ENCODE measurements around the gene SRCAP.
"Not testable (repeated sequence)": the region's sequence is repeated elsewhere in the genome, so short reads cannot be mapped to it uniquely, and the experiment has no call there.

SRCAP gene

DNA sequence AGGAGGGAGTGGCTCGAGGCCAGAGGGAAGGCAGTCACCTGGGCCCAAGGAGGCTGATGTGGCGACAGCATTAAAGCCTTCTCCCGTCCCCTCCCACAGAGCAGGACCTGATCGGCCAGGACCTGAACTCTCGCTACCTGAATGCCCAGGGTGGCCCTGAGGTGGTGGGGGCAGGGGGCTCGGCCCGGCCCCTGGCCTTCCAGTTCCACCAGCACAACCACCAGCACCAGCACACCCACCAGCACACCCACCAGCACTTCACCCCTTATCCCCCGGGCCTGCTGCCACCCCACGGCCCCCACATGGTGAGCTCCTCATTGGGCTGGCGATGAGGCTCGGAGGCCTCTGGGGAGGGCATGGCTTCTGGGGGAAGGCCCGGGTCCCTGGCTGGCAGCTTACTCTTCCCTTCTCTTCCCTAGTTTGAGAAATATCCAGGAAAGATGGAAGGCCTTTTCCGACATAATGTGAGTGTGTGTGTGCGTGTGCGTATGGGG, 34.3 kb upstream of the SRCAP start:
- no peak for DNase-seq

DNA sequence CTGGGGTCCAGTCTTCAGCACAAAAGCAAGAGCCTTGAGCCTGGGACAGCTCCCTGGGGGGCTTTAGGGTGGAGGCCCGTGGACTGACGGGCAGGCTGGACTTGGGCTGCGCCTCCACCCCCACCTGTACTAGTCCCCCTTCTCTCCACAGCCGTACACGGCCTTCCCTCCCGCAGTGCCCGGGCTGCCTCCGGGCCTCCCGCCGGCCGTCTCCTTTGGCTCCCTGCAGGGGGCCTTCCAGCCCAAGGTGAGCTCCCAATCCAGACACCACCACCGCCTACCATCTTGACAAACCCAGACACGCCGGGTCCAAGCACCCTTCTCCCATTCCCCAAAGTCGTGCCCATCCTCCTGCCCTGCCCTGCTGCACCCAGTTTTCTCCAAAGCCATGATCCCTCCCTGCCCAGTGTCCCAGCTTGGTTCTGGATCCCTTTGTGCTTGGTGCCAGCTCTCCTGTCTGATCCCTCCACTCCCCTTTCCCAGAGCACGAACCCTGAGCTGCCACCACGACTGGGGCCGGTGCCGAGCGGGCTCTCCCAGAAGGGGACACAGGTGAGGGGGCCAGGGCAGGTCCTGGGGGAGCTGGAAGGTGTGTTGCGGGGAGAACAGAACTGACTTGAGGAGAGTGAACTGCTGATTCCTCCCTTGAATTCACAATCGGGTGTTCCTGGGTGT, 33.7 kb upstream of the SRCAP start:
- no peak for DNase-seq

DNA sequence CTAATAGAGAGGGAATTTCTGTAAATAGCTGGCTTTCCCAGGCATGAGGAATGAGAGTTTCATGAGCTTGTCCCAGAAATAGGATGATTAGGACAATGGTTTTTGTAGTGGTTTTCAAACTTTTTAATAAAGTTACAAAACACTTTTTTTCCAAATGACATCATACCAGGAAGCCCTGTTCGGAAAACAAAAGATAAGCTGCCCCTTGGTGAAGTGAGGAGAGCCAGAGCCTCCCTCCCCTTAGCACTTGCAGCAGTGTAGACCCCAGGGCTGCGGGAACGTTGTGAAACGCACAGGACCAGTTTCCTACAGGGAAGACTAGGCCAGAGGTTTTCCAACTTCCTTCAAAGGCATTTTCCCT, 33.2 kb upstream of the SRCAP start:
- DNase-seq, result no peak

DNA sequence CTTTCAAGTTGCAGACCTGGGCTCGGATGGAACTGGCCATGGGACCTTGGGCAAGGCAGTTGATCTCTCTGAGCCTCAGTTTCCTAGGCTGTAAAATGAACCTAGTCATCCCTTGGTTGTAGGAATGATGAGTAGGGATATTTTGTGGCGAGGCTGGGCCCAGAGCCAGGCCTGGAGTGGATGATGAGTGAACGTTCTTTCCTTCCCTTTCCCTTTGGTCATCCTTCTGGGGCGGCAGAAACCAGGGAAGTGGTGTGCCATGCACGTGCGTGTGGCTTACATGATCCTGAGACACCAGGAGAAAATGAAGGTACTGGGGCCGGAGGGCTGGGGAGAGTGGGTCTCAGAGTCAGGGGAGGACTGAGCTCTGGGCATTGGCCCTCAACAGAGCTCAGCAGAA, 32.3 kb upstream of the SRCAP start:
- no peak for DNase-seq

DNA sequence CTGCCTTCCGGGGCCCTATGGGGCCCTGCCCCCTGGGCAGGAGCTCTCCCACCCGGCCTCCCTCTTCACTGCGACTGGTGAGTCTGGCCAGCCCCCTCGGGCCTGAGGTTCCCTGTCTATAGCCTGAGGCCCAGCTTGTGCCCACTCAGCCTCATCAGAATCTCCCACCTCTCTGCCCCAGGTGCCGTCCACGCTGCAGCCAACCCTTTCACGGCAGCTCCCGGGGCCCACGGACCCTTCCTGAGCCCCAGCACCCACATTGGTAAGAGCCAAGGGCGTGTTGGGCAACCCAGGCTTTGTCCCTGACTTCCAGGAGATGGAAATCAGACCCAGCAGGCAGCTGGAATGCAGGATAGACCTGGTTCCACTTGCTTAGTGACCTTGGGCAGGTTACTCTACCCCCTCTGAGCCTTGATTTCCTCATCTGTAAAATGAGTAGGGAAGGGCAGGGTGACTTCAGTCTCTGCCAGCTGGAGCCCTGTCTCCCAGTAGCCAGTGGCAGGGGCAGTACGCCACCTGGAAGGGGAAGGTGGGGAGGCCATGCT, 31.5 kb upstream of the SRCAP start:
- no peak for DNase-seq

DNA sequence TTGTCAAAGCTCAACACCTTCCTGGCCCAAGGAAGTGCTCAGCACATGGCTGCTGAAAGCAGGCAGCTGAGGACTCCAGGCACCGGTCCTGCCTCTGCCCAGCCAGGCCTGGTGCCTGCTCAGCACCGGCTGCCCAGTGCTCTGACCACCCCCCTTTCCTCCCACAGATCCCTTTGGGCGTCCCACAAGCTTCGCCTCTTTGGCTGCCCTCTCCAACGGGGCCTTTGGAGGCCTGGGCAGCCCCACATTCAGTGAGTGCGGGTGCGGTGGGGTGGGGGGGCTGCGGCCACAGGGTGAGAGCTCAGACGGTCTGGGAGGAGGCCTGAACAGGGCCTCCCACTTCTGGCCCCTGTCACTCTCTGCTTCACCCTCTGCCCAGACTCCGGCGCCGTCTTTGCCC, 30.6 kb upstream of the SRCAP start:
- no peak for DNase-seq

DNA sequence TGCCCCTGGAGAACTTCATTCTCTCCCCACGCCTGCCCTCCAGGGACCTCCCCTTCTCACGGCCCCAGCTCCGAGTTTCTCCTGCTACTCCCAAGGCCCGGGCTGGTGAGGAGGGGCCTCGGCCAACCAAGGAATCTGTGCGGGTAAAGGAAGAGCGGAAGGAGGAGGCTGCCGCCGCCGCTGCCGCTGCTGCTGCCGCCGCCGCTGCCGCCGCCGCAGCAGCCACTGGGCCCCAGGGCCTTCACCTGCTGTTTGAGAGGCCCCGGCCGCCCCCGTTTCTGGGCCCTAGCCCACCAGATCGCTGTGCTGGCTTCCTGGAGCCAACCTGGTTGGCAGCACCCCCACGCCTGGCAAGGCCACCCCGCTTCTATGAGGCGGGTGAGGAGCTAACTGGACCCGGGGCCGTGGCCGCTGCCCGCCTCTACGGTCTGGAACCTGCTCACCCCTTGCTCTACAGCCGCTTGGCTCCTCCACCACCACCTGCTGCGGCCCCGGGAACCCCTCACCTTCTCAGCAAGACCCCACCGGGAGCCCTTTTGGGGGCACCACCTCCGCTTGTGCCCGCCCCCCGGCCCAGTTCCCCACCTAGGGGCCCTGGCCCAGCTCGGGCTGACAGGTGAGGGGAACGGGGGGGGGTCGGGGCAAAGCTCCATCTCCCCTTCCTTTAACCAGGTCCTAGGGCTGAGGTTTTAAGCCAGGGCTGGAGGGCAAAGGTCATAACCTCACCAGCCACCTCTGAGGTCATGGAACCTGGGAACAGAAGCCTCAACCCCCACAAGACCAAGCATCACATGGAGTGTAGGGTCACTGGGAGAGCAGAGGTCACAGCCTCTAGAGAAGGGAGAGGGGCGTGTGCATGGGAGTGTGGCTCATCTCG, 29.7 kb upstream of the SRCAP start:
- DNase-seq, result no peak

DNA sequence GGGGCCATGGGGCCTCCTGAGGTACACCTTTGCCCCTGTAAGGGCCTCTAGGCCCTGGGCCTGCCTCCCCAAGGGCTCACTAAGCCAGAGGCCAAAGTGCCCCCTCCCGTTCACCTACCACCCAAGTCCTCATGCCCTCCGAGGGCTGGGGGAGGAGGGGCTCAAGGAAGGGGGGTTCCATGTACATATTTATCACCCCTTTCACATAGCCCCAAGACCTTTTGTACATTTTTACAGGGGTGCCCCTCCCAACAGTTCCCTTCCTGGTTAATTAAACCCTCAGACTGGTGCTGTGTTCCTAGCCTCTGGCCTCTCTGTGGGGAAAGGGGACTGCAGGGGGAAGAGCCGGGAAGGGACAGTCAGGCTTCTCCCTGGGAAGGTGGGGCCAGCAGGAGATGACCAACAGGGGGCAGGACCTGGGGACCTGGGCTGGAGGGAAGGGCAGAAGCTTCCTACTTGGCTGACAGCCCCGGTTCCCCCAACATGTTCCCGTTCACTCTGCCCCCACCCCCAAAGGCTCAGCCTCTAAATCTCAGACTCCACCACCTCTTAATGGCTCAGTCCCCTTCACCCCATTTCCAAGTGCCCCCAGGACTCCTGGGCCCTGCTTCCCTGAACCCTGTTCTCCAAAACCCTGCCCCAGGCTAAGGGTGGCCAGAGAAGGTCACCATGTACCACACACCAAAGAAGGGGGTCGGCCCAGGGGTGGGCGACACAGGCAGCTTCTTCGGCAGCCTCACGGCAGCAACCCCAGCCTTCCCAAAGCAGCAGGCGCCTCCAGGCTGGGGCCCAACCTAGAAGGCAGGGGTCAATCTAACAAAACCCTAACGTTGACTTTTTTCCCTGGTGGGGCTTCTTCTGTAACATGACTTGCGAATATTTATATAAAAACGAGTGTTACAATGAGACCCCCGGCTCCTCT, 28.8 kb upstream of the SRCAP start:
- DNase-seq, result no peak

DNA sequence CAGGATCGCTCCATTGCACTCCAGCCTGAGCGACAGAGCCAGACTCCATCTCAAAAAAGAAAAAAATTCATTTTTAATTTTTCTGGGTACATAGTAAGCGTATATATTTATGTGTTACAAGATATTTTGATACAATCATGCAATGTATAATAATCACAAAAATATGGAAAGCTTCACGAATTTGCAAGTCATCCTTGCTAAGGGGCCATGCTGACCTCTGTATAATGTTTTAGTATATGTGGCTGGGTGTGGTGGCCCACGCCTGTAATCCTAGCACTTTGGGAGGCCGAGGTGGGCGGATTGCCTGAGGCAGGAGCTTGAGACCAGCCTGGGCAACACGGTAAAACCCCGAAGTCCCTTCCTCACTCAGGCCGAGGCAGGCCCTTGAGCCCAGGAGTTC, 23.8 kb upstream of the SRCAP start:
- no peak for DNase-seq

DNA sequence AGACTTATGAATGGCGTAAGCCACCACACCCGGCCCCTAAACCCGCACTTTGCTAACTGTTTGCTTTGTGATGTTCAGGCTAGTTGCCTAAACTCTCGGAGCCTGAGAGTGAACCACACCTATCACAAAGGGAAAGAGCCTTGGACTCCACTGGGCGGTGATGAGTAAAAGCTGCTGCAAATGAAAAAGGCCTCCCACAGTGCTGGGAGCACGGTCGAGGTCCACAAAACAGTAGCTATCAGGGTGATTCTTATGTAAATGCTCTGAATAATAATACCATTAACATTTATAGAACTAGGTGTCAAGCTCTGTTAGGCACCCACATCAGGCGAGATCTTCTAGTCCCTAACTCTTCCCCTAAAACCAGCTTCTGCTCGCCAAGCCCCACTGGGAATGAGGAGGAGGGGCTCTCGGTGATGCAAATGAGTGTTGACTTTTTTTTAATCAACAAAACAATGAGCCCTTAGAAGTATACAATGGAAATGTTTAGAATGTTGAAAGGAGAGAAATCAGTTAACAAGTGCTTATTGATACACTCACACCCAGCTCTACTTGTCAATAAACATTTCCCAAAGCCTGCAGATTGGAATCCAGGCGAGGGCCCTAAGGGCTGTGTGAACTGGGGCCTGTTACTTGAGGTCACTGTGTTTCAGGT, 20.9 kb upstream of the SRCAP start:
- DNase-seq, result no peak

DNA sequence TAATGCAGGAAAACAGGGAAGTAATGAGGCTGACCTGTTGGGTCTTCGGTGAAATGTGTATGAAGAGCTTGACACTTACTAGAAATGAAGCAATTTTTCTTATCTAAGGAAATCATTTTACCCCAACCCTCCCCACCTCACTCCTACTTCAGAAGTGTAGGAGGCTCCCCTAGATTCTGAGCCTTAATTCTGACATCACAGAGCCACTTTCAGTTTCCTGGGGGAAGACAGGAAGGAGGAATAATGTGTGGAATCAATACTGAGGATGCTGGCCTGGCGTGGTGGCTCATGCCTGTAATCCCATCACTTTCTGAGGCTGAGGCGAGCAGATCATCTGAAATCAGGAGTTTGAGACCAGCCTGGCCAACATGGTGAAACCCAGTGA, 20.4 kb upstream of the SRCAP start:
- DNase-seq, result no peak

DNA sequence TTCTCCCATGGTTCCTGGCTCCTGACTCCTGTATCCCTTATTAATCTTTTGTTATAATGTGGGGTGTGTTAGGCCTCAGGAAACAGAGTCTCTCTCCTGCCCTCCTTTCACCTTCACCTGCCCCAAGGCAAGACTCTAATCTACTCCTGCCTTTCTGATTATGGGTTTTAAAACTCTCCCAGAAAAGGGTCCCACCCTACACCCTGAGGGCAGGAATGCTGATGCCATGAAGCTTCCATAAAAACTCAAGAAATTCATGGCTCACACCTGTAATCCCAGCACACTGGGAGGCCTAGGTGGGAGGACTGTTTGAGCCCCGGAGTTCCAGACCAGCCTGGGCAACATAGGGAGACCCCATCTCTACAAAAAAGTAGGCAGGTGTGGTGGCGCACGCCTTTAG, 18.6 kb upstream of the SRCAP start:
- DNase-seq, result no peak

DNA sequence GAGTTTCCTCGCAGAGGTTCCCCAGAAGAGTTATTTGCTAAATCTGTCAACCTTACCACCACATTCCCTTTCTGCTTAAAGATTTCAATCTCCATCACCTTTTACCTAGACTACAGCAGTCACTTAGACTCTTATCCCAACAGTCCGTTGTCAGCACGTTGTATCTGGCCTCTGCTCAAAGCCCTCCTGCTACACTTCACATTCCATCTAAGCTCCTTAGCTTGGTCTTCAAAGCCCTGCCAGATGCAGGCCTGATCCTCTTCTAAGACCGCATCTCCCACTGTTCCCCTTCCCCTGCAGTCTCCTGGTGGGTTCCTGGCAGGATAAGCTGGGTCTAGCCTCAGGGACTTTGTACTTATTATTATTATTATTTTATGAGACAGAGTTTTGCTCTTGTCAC, 10.3 kb upstream of the SRCAP start:
- no peak for DNase-seq

DNA sequence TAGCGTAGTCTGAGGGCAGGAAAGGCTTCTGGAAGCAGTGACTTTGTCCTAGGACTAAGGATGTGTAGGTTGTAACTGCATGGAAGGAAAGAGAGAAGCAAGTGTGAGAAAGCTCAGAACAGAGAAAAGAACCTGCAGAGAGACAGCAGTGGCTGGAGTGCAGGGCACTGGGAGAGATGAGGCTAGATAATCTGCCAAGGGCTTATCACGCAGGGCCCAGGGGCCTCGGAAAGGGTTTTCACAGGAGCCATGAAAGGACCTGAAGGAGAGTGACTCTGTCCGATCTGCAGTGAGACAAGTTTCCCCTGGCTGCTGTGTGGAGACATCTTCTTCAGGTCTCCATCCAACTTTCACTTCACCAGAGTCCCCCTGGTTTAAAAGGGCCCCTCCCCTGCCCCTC, 7.1 kb upstream of the SRCAP start:
- DNase-seq, result no peak

DNA sequence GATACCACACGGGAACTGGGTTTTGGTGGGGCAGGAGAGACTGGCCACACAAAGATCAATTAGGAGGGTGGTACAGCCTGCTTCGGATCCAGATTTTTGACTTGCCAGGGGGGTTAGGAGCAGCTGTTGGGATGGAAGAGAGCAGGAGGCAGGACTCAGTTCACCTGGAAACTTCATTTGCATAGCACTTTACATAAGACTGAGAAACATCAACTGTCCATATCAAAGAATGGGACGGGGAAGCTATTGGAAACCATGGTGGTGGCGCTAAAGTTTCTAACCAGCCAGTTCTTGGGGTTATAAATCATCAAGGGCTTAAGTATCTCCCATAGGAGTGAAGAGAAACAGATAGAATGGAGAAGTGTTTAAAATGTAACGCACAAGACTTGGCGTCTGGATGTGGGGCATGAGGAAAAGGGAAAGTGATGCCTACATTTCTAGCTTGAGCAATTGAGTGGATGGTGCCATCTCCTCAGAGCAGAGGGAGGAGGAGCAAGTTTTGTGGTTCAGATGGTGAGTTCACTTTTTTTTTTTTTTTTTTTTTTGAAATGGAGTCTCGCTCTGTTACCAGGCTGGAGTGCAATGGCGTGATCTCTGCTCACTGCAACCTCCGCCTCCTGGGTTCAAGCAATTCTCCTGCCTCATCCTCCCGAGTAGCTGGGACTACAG, 6.4 kb upstream of the SRCAP start:
- DNase-seq, result no peak

DNA sequence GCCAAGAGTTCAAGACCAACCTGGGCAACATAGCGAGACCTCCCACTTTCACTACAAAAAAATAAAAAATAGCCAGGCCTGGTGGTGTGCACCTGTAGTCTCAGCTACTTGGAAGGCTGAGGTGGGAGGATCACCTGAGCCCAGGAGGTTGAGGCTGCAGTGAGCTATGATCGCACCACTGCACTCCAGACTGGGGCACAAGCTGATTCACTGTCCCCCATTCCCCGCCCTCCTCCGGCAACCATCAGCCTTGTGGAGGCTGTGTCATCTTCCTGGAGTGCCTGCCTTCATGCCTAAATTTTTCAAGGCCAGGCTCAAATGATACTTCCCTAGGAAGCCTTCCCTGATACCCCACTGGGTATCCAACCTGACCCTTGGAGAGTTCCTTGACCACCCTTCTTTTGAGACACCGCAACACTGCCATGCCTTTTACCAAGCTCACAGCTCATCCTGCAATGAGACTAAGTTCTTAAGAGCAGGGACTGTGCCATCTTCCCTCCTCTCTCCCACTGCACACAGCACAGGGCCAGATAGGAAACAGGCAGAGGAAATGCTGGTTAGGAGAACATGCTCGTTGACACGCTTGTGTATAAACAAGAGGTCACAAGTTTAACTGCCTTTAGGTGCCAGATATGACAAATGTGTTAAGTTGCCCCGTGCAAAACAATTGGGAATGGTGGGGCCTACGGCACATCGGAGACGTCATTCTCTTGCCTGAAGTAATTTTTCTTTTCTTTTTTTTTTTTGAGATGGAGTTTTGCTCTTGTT, 3.9 kb upstream of the SRCAP start:
- DNase-seq, result no peak

DNA sequence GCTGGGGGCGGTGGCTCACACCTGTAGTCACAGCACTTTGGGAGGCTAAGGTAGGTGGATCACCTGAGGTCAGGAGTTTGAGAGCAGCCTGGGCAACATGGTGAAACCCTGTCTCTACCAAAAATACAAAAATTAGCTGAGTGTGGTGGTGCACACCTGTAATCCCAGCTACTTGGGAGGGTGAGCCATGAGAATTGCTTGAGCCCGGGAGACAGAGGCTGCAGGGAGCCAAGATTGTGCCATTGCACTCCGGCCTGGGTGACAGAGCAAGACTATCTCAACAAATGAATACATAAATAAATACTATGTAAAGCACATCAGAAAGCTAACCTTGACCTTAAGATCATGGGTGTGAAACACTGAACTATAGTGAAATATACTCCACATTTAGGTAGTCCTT, 2.3 kb upstream of the SRCAP start:
- not testable (repeated sequence) for DNase-seq

DNA sequence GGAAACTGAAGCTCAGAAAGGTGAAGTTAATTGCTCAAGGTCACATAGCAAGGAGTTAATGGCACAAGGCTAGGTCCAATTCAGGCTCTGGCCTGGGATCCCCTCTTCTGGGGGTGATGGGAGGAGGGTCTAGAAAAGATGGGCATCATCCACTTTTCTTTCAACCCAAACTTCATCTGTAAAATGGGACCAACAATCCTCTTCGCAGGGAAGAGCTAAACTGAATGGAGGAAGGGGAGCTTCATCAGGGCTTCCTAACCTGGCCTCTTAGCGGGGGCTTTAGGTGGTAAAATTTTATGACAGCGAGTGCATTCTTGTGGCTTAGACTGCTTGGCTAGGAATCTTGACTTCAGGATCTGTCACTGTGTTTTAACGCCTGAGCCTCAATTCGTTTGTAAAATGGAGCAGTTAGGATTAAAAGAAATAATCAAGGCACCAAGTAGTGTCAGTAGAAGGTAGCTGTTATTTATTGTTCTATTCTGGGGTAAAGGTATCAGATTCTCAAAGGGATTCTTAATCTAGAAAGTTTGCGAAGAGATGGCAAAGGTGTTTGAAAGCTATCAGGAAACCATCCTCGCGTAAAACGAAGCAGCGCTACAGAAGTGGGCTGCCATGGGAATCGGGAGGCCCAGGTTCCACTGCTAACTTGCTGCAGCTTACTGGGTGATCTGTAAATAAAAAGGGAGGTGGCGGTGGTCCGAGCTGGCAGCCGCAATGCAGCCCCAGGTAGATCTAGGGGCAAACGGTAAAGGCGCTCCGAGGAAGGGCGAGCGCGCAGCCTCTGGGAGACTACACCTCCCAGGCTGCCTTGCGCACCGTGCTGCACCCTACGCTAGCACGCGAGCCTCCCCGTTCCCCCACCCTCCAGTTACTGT, 1.5 kb upstream of the SRCAP start:
- DNase-seq, result peak; percentile 93

DNA sequence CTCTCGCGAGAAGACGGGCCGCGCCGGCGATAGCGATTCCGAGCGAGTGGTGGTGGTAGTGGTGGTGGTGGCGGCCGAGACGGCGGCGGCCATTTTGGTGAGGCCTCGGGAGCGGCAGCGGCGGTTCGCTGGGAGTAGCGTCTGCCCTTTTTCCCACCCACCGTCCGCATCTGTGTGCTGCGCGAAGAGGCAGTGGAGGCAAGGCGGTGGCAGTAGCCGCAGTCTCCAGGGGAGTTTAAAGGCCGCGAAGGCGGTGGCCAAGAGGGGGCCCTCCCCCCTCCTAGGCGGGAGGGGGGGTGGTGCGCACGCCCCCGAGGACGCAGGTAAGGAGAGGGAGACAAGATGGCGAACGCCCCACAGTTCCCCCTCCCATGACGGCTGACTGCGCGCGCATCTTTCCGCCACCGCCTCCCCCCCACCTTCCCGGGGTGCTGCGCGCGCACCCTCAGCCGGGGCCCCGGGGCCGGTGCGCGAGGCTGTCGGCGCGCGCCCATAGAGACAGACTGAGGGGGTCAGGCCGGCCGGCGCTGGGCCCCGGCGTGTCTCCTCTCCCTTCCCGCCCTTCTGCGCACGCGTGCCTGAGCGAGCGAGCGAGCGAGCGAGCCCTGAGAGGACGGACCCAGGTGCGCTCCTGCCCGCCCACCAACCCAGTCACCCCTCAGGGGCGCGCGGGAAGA, 694 bp upstream of the SRCAP start:
- peak; percentile 86 for DNase-seq
